SK-N-SH (cell line): ENCODE measurements around the gene KRTAP10-5.

ENCODE experiments used
- EP300 ChIP-seq, 2 experiments: IDR thresholded peaks; 2 replicates each; pipeline versions ENCODE4 v1.4.0 to v1.6.1; 2012; ENCODE audit warnings: borderline replicate concordance in 1 of 2, low read depth in 1 of 2, low read length in 1 of 2
- EZH2phosphoT487 ChIP-seq: fragments of 200-600 bp; sonication (generic); IDR thresholded peaks from 2 replicates; pipeline ENCODE4 v1.6.1; 2017; ENCODE audit warnings: low read depth, mixed run types, mild to moderate bottlenecking, antibody characterized with exemption, moderate library complexity, borderline replicate concordance
- GATA2 ChIP-seq: sonication (generic); formaldehyde crosslinking; IDR thresholded peaks from 2 replicates; pipeline ENCODE4 v1.5.0; 2020; ENCODE audit warnings: mild to moderate bottlenecking, missing genetic modification reagents
- NRF1 ChIP-seq: IDR thresholded peaks from 2 replicates; pipeline ENCODE4 v1.6.1; 2012; ENCODE audit warnings: low read depth, mild to moderate bottlenecking, low read length
- TAF1 ChIP-seq: IDR thresholded peaks from 2 replicates; pipeline ENCODE4 v1.6.1; 2012; ENCODE audit warnings: low read depth, mild to moderate bottlenecking, low read length, moderate library complexity, borderline replicate concordance
- TF ChIP-seq, protein P1 (sequence below): fragments of 200-600 bp; sonication (generic); IDR thresholded peaks from 2 replicates; pipeline ENCODE4 v1.6.1; 2017; ENCODE audit warnings: antibody characterized with exemption, mild to moderate bottlenecking, moderate library complexity
- TF ChIP-seq, protein P2 (sequence below): IDR thresholded peaks from 2 replicates; pipeline ENCODE4 v1.4.0; 2012; ENCODE audit warnings: low read depth

DNA sequence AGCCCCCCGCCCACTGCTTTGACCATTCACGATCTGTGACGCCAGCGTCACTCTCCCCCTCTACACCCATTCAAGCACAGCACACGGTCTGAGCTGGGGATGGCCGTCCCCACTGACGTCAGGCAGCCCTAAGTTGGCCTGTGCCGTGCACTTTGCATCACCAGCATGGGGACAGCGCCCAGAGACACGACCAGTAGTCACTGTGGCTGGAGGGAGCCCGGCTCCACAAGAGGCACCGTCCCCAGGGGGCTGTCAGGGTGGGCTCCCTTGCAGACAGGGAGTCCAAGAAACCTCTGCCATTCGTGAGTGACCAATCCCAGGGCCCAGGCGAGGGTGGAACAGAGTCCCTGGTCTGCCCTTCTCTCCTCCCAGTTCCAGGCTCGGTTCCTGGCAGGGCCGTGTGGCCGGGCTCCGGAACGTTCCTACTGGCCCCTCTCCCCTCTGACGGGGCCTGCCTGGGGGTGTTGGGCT lies 33.8 kb upstream of the KRTAP10-5 start:
- TF ChIP-seq TAF1 (no peak), GATA2 (CRISPR knock-in tag) (no peak), EP300 (IDR thresholded peaks at IDR 0.05; ENCODE audit: borderline replicate concordance in 1 of 2, low read depth in 1 of 2, low read length in 1 of 2) (no peak), NRF1 (no peak), EZH2phosphoT487 (no peak)
- TF ChIP-seq, protein P1, sequence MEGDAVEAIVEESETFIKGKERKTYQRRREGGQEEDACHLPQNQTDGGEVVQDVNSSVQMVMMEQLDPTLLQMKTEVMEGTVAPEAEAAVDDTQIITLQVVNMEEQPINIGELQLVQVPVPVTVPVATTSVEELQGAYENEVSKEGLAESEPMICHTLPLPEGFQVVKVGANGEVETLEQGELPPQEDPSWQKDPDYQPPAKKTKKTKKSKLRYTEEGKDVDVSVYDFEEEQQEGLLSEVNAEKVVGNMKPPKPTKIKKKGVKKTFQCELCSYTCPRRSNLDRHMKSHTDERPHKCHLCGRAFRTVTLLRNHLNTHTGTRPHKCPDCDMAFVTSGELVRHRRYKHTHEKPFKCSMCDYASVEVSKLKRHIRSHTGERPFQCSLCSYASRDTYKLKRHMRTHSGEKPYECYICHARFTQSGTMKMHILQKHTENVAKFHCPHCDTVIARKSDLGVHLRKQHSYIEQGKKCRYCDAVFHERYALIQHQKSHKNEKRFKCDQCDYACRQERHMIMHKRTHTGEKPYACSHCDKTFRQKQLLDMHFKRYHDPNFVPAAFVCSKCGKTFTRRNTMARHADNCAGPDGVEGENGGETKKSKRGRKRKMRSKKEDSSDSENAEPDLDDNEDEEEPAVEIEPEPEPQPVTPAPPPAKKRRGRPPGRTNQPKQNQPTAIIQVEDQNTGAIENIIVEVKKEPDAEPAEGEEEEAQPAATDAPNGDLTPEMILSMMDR = no peak
- TF ChIP-seq, protein P2, sequence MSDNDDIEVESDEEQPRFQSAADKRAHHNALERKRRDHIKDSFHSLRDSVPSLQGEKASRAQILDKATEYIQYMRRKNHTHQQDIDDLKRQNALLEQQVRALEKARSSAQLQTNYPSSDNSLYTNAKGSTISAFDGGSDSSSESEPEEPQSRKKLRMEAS = no peak
